ENCODE measurements around the gene RNF144B.
"Not testable (repeated sequence)": the region's sequence is repeated elsewhere in the genome, so short reads cannot be mapped to it uniquely, and the experiment has no call there.

RNF144B gene

DNA sequence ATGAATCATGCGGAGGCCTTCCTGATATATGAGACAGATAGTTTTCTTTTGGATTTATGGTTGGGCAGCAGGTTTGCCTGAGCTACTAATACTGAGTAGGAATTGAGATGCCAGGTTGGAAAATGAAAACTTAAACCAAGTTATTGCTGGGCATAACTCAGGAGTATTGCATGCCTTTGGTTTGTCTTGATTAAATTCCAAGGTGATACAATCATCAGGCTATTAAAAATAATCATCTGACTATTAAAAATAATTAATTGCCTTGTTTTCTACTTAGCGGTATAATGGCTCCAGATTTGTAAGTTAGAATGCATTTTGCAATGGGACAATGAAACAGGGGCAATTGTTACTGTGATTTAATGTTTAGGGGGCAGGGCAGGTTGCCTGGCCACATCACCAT lies 15.5 kb upstream of the RNF144B start:
- no peak for DNase-seq (ENCODE audit: low spot score)

DNA sequence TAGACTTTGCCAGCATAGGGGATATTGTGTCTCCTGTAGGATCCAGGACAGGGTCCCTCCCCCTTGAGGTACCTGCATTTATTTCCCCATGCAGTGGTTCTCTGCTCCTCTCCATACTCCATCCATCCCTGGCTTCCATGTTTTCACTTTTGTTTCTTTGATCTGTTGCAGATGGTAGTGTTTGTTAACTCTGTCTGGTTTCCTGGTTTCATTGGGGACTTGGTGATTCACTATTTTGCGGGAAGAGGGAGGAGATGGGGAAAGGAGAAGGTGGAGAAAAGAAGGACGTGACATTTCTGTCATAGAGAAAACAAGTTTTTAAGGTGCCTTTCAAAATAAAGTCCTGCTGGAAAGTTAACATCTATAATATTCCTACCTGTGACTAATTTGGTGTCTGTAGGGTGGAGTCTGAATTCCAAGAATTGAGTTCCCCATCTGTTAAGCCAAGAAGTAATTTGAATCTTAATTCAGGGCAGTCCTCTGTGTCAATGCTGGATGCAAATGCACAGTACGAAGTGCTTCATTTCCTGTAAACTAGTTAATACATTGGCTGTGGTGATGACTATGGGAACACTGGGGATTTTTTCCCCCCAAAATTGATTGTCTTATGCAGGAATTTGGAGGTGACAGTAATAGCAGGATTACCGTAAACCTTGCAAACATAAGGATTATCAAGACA lies 6.9 kb upstream of the RNF144B start:
- DNase-seq (ENCODE audit: low spot score): no peak

DNA sequence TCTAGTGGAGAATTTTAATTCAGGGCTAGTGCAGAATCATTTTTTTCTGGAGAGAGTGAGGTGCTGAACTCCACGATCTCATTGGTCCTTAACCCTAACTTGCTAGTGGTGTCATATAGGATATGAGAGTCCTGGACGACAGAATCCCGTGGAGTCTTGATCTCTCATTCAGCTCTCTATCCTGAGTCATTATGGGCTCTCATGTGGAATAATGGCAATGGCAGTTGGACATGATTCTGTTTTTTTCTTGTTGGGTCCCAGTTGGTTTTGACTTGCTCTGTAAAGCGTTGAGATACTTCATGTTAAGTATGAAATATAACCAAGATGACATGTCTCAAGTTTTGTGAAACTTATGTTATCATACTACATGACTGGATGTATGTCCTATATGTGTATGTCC lies 6.3 kb upstream of the RNF144B start:
- no peak for DNase-seq (ENCODE audit: low spot score)

DNA sequence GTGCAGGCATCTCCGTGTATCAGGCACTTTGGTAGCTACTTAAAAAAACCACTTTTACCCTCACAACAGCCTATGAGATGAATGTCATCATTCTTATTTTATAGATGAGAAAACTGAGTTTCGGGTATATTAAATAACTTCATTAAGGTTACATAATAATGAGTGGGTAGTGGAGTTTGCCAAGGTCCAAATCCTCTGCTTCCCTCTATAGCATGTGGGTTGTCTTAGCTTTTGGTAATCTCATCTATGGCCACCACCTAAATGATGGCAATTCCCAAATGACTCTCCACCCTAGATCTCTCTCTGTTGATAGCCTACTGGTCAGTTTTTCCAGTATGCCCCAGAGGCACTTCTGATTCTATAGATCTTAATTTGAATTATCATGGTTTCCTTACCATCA lies 3.7 kb upstream of the RNF144B start:
- no peak for DNase-seq (ENCODE audit: low spot score)

DNA sequence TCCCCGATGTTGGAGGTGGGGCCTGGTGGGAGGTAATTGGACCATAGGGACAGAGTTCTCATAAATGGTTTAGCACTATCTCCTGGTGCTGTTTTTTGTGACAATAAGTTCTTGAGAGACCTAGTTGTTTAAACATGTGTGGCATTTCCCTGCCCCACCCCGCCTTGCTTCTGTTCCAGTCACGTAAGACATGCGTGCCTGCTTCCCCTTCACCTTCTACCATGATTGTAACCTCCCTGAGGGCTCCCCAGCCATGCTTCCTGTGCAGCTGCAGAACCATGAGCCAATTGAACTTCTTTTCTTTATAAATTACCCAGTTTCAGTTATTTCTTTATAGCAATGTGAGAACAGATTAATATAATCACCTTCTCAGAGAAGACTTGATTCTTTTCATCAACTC lies 2.5 kb upstream of the RNF144B start:
- DNase-seq (ENCODE audit: low spot score): no peak

DNA sequence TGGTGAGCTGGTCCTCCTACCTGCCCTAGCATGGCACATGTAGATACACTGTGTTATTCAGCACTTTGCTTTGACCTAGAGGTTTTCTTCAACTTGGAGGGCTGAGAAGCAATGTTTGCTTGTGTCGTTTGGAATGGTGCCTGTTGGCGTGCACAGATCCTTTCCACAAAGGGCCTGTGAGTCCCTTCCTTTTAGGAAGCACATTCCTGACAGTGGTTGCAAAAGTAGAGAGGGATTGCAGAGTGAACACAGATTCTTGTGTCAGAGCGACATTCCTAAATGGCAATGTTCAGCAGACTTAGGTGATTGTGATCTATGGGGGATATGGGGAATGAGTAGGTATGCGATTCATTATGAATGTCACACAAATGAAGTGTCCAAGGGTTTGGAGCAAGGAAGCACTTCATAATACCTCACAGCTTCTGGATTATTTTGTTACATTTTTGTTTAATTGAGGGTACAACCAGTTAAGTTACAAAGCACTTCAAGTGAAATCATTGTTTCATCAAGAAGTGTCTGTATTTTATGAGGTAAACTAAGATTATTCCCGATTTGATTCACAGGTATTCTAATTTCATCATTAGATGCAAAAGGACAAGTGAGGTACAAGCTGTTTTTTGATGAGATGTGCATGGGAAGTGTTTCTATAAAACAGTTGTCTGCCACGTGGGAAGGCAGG lies 713 bp upstream of the RNF144B start:
- no peak for DNase-seq (ENCODE audit: low spot score)

DNA sequence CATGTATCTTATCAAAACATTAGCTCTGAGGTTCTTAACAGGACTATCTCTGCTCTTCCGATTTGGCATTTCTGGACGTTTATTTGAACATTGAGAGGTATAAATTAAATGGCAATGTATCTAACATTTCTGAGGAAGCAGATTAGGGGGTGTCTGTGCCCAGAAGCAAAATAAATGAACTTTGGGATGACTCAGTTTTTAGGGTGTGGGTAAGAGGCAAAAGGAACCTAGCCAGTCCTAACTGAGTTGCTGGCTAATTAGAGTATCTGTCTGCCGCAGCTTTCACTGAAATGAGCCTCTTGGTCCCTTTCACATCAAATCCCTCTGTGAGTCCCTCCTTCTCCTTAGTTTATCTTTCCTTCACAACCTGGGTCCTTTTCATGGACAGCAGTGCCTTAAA lies 1.1 kb downstream of the RNF144B start:
- DNase-seq (ENCODE audit: low spot score): no peak

DNA sequence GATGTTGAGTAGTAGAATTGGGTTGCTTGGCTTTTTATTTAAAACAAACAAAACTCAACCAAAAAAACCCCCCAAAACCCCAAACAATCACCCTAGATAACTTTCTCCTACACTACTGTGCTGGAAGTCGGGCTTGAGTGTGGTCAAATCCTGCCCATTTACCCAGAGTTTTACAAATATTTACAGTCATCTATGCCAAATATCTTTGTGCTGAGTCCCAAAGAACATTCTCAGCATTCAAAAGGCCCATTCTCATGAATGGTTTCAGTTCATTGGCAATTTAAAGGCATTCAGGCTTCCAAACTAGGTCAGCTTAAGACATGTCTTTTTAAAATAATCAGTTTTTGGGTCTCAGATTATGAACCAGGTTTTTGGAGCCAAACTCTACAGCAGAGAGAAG lies 1.8 kb downstream of the RNF144B start:
- peak; percentile 68 for DNase-seq (ENCODE audit: low spot score)

DNA sequence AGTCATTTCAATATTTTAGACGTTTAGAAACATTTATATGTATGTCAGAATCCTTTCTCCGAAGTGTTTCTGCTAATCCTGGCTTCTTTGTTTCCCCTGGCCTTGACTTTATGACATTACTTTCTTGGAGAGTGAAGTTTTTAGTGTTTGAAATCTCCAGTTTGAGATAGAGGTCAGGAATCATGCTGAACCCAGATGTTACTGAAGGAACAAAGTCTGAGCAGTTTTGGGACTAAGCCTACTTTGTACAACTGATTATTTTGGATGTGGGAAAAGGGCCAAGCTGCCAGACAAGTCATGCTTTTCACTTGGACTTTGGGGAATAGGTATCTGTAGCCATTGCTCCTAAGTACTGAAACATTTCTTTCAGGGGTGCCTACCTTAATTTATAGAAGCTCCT lies 2.3 kb downstream of the RNF144B start:
- DNase-seq (ENCODE audit: low spot score): peak; percentile 44

DNA sequence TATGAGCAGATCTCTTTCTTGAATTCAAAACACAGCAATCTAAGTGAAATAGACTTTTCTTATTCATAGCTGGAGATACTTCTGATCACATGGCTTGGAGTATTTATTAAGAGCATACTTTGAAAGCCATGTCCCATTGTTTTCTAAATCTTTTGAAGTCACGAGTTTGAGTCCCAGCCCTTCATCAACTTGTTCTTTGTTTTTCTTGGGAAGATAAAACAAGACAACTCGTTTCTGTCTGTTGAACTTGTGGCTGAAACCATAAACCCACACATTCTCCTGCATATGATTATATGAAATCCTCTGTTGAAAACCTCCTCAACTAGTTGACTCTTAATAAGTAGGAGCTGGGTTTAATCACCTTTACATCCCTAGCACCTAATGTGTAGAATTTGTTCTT lies 3.3 kb downstream of the RNF144B start:
- DNase-seq (ENCODE audit: low spot score): no peak

DNA sequence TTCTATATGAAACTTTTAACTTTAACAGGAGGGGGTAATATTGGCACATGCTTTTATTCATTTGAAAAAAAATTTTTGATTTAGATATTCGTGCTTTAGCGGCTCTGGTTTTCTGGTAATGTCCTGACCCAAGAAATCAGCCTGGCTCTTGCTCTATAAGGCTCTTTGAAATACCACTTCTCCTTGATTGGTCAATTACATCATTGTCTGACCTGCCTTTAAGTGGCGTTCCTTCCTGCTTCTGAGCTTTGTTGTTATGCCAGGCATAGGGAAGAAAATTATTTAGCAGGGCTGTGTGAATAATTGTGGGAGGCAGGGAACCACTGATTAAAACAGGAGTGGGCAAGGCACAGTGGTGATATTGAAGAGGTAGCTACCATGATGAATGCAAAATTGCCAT lies 3.9 kb downstream of the RNF144B start:
- no peak for DNase-seq (ENCODE audit: low spot score)

DNA sequence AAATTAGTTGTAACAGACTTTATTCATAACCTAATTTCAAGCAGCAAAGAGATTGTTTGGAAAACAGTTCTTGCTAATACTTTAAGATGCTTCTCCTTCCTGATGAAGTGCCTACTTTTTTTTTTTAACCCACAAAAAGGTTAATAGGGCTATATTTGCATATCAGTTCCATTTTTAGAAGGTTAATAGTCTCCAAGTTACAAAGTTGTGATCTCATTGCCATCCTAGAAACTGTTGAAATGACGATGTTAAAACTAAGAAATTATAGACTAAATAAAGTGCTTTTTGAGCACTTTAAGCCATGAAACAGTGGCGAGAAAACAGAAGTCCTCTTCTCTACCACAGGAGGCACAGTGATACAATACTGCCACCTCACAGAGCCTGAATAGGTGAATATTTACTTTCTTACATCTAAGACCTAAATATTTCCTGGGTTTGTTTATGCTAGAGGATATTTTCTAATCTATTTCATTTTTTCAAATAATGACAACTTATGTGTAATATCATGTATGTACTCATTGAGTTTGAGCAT lies 5.3 kb downstream of the RNF144B start:
- no peak for DNase-seq (ENCODE audit: low spot score)

DNA sequence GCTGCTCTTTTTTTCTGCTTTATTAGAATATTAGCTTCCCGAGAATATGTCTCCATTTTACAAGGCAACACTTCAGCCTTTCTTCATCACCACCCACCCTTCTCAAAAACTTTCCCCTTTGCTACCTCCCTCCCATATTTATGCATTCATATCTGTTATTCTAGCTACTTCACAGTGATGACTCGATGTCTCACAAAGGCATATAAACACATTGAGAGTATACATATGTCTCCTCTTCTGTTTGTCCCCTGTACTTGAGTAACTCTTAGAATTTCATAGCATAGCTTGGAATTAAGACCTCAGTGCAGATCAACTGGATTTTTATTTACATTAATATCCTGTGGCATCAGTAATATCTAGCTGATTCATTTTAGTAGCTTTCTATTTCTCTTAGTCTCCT lies 6.5 kb downstream of the RNF144B start:
- no peak for DNase-seq (ENCODE audit: low spot score)

DNA sequence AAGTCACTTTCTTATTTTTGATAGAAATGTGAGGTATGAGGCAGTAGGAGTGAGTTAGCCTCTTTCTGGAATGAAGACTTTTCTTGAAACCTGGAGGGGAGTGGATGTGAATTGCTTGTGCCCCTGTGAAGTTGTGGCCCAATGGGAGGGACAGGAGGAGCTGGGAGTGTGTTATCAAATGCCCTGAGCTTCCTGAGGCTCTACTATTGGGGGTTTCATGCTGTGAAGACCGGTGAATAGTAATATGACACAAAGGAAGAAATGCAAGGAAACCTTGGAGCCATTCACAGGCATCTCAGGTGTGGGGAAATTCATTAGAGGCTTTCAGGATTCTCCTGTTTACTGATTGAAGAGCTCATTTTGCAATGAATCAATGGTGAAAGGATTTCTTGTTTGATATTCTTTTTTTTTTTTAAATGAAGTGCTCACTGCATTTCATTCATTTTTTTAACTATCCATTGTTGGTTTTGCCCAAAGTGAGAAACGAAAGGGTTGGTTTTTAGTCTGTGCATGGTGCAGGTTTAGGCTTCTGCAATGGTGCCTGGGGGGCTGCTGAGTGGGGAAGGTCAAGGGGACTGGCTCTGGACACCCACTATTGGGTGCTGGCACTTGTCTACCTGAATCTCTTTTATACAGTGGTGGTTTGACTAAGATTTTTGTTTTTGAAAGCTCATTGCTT lies 8.2 kb downstream of the RNF144B start:
- DNase-seq (ENCODE audit: low spot score): no peak

DNA sequence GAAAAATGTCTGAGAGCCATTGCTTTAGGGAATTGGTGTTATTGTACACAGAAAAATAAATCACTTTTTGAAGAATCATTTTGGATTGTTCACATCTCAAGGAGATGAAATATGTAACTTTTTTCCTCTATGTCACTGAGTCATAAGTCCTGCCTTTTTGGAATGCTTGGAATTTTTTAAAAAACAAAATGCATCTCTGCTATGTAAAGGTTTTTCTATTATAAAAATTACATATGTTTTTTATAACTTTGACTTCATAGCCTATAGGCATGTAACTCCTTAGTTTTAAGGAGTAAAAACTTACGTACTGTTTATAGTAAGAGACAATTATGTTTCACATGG lies 8.7 kb downstream of the RNF144B start:
- peak; percentile 50 for DNase-seq (ENCODE audit: low spot score)

DNA sequence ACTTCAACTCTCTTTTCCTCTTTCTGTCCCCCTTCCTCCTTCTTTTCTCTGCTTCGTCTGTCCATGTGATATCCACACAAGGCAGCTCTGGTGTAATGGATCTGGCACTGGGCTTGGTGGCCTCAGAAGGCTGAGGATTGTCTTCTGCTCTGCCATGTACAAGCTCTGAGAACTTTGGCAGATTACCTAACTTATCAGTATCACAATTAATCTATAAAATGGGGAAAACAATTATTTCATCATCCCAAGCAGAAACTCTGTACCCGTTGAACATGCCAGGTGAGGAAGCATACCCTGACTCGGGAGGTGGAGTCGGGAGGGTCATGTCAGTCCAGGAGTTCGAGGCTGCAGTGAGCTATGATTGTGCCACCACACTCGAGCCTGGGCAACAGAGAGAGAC lies 10.6 kb downstream of the RNF144B start:
- no peak for DNase-seq (ENCODE audit: low spot score)

DNA sequence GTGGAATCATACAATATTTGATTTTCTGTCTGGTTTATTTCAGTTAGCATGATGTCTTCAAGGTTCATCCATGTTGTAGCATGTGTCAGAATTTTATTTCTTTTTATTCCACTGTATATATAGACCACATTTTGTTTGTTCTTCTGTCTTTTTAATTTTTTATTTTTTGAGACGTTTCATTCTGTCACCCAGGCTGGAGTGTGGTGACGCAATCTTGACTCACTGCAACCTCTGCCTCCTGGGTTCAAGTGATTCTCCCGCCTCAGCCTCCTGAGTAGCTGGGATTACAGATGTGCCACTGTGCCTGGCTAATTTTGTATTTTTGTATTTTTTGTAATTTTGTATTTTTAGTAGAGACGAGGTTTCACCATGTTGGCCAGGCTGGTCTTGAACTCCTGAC lies 11.1 kb downstream of the RNF144B start:
- not testable (repeated sequence) for DNase-seq (ENCODE audit: low spot score)

DNA sequence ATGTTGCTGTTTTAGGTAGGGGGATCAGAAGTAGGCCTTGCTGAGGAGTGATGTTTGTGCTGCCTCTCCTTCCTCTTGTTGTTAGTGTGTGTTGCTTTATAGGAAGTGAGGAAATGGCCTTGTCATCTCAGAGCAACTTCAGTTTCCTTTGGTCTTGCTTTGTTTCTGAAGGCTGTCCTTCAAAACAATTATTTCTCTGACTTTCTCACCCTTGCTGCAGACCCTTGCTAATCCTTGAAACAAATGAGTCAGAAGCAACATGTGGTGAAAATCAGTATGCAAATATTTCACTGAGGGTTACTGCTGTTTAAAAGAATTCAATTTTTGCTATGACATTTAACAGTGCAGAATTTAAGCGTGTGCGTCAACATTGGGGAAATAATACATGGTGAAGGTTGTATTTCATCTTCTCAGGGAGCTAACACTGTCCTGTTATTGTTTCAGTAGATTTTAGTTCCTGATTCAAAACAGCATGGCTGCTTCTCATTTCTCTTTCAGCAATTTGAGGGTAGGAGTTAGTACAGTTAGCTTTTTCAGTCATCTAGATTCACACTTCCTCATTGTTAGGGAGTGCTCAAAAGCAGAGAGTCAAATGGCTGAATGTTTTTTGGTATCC lies 13.8 kb downstream of the RNF144B start:
- DNase-seq (ENCODE audit: low spot score): no peak

DNA sequence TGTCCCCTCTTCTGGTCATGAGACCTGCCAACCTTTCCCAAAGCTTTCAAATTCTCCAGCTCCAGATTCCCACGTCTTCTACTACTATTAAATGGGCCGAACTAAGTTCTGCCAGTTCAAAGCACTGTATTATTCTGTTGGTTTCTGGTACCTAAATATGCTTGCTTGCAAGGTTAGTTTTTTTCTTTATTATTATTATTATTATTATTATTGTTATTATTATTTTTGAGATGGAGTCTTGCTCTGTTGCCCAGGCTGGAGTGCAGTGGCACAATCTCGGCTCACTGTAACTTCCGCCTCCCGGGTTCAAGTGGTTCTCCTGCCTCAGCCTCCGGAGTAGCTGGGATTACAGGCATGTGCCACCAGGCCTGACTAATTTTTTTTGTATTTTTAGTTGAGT lies 17.8 kb downstream of the RNF144B start:
- DNase-seq (ENCODE audit: low spot score): not testable (repeated sequence)

DNA sequence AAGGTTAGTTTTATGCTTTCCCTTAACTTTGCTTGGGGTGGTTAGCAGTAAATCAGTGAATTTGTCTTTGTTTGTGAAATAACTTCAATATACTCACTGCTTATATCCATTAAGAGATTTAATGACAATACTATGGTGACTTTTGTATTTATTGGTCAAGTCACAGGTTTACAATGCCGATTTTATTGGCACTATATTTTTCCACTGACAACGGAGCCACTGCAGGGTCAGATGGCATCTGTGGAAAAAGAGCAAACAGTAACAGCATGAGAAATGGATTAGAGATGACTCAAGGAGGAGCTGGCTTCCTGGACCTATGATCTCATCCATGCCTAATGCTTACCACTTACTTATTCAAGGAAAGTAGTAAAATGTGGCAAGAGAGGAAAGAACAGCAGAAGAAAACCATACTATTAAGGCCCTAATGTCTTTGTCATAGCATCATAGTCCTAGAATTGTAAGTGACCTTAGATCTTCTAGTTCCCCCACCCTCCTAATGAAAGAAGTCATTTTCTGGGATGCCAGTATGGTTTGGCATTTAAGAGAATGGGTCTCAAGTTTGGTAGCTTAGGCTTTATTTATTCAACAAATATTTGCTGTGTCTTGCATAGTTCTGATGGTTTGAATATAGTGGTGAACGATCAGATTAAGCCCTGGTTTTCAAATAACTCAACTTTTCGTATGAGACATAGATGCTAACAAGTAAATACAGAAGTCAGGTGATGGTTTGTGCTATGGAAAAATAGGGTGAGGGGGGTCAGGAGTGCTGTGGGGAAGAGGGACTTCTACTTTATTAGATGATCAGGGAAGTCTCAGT lies 18.5 kb downstream of the RNF144B start:
- peak; percentile 79 for DNase-seq (ENCODE audit: low spot score)

DNA sequence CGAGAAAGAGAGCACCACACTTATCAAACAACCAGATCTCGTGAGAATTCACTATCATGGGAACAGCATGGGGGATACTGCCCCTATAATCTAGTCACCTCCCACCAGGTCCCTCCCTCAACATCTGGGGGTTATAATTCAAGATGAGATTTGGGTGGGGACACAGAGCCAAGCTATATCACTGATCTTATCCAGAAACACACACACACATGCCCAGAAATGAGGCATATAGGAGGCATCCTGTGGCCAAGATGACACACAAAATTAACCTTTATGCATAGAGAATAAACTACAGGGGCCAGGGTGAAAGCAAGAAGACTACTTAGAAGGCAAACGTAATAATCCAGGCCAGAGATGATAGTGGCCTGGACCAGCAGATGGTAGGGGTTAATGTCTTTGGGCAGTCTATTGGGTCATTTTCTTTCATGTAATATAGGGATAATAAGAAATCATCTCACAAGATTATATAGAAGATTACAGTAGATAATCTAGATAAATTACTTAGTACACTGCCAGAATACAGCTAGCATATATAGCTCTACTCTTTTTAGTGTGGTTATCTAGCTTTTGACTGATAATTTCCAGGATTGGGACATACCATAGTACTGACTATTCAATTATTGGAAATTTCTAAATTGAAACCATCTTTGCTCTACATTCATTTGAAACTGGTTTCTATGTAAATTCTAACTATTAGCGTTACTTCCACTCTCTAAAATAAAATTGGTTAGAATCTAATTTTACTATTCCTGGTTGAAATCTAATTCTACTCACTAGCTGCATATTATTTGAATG lies 20.0 kb downstream of the RNF144B start:
- DNase-seq (ENCODE audit: low spot score): no peak
